ENCODE data around the gene FRMPD4. TPM values are rescaled to one million over a fixed set of nuclear protein-coding genes. Genes with fewer than 3 reads are reported as not detected.

Gene FRMPD4
- total and polyA plus RNA-seq, 9 donors = 0.01 to 0.20 (median 0.05) TPM; not detected in 6

- Histone ChIP-seq H3K4me1 (ENCODE audit: insufficient read depth) (no peaks in the 10 kb centered on the region), H3K4me3 (no peak overlapping the region), H3K9me3 (no peaks in the 10 kb centered on the region), H3K27ac (no peak overlapping the region), H3K36me3 (no peaks in the 10 kb centered on the region), H3K27me3 (no peaks in the 10 kb centered on the region)
- intact Hi-C loops (cut with DNase I) = no loop called here
- 39 to 50% (median 41%) methylated on average over 2 of the region's 2 CpGs for WGBS, 3 donors
- no peak for DNase-seq
- no peak for TF ChIP-seq EP300 (IDR thresholded peaks at IDR 0.05)
- TF ChIP-seq CTCF (IDR thresholded peaks at IDR 0.05) = no peak
- TF ChIP-seq POLR2A (IDR thresholded peaks at IDR 0.05) = no peak
Observed at GRCh38 chrX:12269484-12269883, 131.2 kb downstream of the FRMPD4 start.

GRCh38 chrX:12278151-12278550 lies 139.9 kb downstream of the FRMPD4 start:
- Histone ChIP-seq H3K27ac (no peak overlapping the region), H3K9me3 (no peaks in the 10 kb centered on the region), H3K27me3 (no peaks in the 10 kb centered on the region), H3K4me3 (no peak overlapping the region), H3K4me1 (ENCODE audit: insufficient read depth) (no peaks in the 10 kb centered on the region), H3K36me3 (no peaks in the 10 kb centered on the region)
- WGBS, 3 donors = 80 to 87% (median 86%) methylated on average over 1 of the region's 1 CpG
- intact Hi-C loops (cut with DNase I) = no loop called here
- no peak for DNase-seq
- no peak for TF ChIP-seq EP300 (IDR thresholded peaks at IDR 0.05)
- no peak for TF ChIP-seq CTCF (IDR thresholded peaks at IDR 0.05)
- no peak for TF ChIP-seq POLR2A (IDR thresholded peaks at IDR 0.05)

- no peaks in the 10 kb centered on the region for H3K9me3 ChIP-seq
- intact Hi-C loops (cut with DNase I) = no loop called here
- no peak overlapping the region for H3K4me3 ChIP-seq
- H3K27me3 ChIP-seq = no peaks in the 10 kb centered on the region
- 43 to 53% (median 44%) methylated on average over 2 of the region's 2 CpGs for WGBS, 3 donors
- no peaks in the 10 kb centered on the region for H3K4me1 ChIP-seq (ENCODE audit: insufficient read depth)
- H3K36me3 ChIP-seq = no peaks in the 10 kb centered on the region
- no peak for DNase-seq
- H3K27ac ChIP-seq = no peak overlapping the region
- TF ChIP-seq CTCF (IDR thresholded peaks at IDR 0.05) (no peak), POLR2A (IDR thresholded peaks at IDR 0.05) (no peak), EP300 (IDR thresholded peaks at IDR 0.05) (no peak)
Observed at GRCh38 chrX:12282991-12283390, 144.7 kb downstream of the FRMPD4 start.

- no peaks in the 10 kb centered on the region for H3K36me3 ChIP-seq
- no peaks in the 10 kb centered on the region for H3K9me3 ChIP-seq
- 69 to 73% (median 72%) methylated on average over 7 of the region's 7 CpGs for WGBS, 3 donors
- no peak overlapping the region for H3K27ac ChIP-seq
- TF ChIP-seq CTCF (IDR thresholded peaks at IDR 0.05) (no peak), EP300 (IDR thresholded peaks at IDR 0.05) (no peak), POLR2A (IDR thresholded peaks at IDR 0.05) (no peak)
- no peak for DNase-seq
- no peak overlapping the region for H3K4me3 ChIP-seq
- no peaks in the 10 kb centered on the region for H3K27me3 ChIP-seq
- H3K4me1 ChIP-seq (ENCODE audit: insufficient read depth) = no peaks in the 10 kb centered on the region
- intact Hi-C loops (cut with DNase I) = no loop called here
Observed at GRCh38 chrX:12292996-12293765, 154.9 kb downstream of the FRMPD4 start.
